ENCODE measurements around the gene CCDC126. TPM values are rescaled to one million over a fixed set of nuclear protein-coding genes. Genes with fewer than 3 reads are reported as not detected.

CCDC126 gene
- total and polyA plus RNA-seq, 2 donors from 2014 or later: 5.2 to 8.9 TPM

- intact Hi-C loops (cut with DNase I): no loop called here
- no peak for TF ChIP-seq CTCF (IDR thresholded peaks at IDR 0.05; ENCODE audit: borderline replicate concordance, extremely low read depth, insufficient read depth)
- H3K9ac ChIP-seq (ENCODE audit: low read length in 3 of 3): no peak overlapping the region
- H3K4me1 ChIP-seq (ENCODE audit: control insufficient read depth in 2 of 3, insufficient read depth in 2 of 3, low read depth in 1 of 3, low read length in 3 of 3): no peaks in the 10 kb centered on the region
- H3K9me3 ChIP-seq (ENCODE audit: control insufficient read depth in 2 of 3, insufficient read depth in 1 of 3, low read length in 3 of 3): no peaks in the 10 kb centered on the region
- FAIRE-seq (no peak), DNase-seq (no peak)
- no peaks in the 10 kb centered on the region for H3K27me3 ChIP-seq (ENCODE audit: control insufficient read depth, insufficient read depth, low read length)
- no peak overlapping the region for H3K27ac ChIP-seq (ENCODE audit: low read depth in 2 of 2, low read length in 2 of 2)
- peaks cover 0 to 8% (median 4%) of the 10 kb centered on the region in 3 donors for H3K36me3 ChIP-seq (ENCODE audit: control insufficient read depth in 2 of 3, insufficient read depth in 3 of 3, low read length in 3 of 3)
- H3K4me3 ChIP-seq (ENCODE audit: low read length in 3 of 3): no peak overlapping the region
Observed at GRCh38 chr7:23689165-23689564, 92.0 kb downstream of the CCDC126 start.

- Histone ChIP-seq H3K9me3 (ENCODE audit: control insufficient read depth in 2 of 3, insufficient read depth in 1 of 3, low read length in 3 of 3) (no peaks in the 10 kb centered on the region), H3K27me3 (ENCODE audit: control insufficient read depth, insufficient read depth, low read length) (no peaks in the 10 kb centered on the region), H3K36me3 (ENCODE audit: control insufficient read depth in 2 of 3, insufficient read depth in 3 of 3, low read length in 3 of 3) (peaks cover 2 to 8% (median 4%) of the 10 kb centered on the region in 3 donors), H3K9ac (ENCODE audit: low read length in 3 of 3) (no peak overlapping the region), H3K4me3 (ENCODE audit: low read length in 3 of 3) (no peak overlapping the region), H3K27ac (ENCODE audit: low read depth in 2 of 2, low read length in 2 of 2) (no peak overlapping the region), H3K4me1 (ENCODE audit: control insufficient read depth in 2 of 3, insufficient read depth in 2 of 3, low read depth in 1 of 3, low read length in 3 of 3) (no peaks in the 10 kb centered on the region)
- no peak for FAIRE-seq
- no peak for DNase-seq
- no peak for TF ChIP-seq CTCF (IDR thresholded peaks at IDR 0.05; ENCODE audit: borderline replicate concordance, extremely low read depth, insufficient read depth)
- intact Hi-C loops (cut with DNase I): no loop called here
Observed at GRCh38 chr7:23691320-23691719, 94.1 kb downstream of the CCDC126 start.

GRCh38 chr7:23693224-23693623 is 96.0 kb downstream of the CCDC126 start:
- peaks cover 2 to 8% (median 4%) of the 10 kb centered on the region in 3 donors for H3K36me3 ChIP-seq (ENCODE audit: control insufficient read depth in 2 of 3, insufficient read depth in 3 of 3, low read length in 3 of 3)
- intact Hi-C loops (cut with DNase I): no loop called here
- H3K9me3 ChIP-seq (ENCODE audit: control insufficient read depth in 2 of 3, insufficient read depth in 1 of 3, low read length in 3 of 3): no peaks in the 10 kb centered on the region
- no peaks in the 10 kb centered on the region for H3K4me1 ChIP-seq (ENCODE audit: control insufficient read depth in 2 of 3, insufficient read depth in 2 of 3, low read depth in 1 of 3, low read length in 3 of 3)
- no peak overlapping the region for H3K27ac ChIP-seq (ENCODE audit: low read depth in 2 of 2, low read length in 2 of 2)
- H3K4me3 ChIP-seq (ENCODE audit: low read length in 3 of 3): no peak overlapping the region
- no peak for FAIRE-seq
- H3K27me3 ChIP-seq (ENCODE audit: control insufficient read depth, insufficient read depth, low read length): no peaks in the 10 kb centered on the region
- no peak overlapping the region for H3K9ac ChIP-seq (ENCODE audit: low read length in 3 of 3)
- TF ChIP-seq CTCF (IDR thresholded peaks at IDR 0.05; ENCODE audit: borderline replicate concordance, extremely low read depth, insufficient read depth): no peak
- no peak for DNase-seq

Other genes starting within 250 kb of the CCDC126 start
- 0.85 TPM for gene IGF2BP3, start 126.9 kb upstream of the CCDC126 start, total RNA-seq
- not detected for gene IGF2BP3, start 126.9 kb upstream of the CCDC126 start, polyA plus RNA-seq (ENCODE audit: insufficient read depth, low read depth, low replicate concordance)
- gene TRA2A, start 65.4 kb upstream of the CCDC126 start, total RNA-seq: 67.1 TPM
- gene TRA2A, start 65.4 kb upstream of the CCDC126 start, polyA plus RNA-seq (ENCODE audit: insufficient read depth, low read depth, low replicate concordance): 46.4 TPM
- 8.6 TPM for gene FAM221A, start 82.8 kb downstream of the CCDC126 start, total RNA-seq
- 8.7 TPM for gene FAM221A, start 82.8 kb downstream of the CCDC126 start, polyA plus RNA-seq (ENCODE audit: insufficient read depth, low read depth, low replicate concordance)
- gene STK31, start 112.8 kb downstream of the CCDC126 start, total RNA-seq: 0.44 TPM
- gene STK31, start 112.8 kb downstream of the CCDC126 start, polyA plus RNA-seq (ENCODE audit: insufficient read depth, low read depth, low replicate concordance): 0.15 TPM